Measurements from ENCODE around the gene IFNA10.
"Not testable (repeated sequence)": the region's sequence is repeated elsewhere in the genome, so short reads cannot be mapped to it uniquely, and the experiment has no call there.

DNA sequence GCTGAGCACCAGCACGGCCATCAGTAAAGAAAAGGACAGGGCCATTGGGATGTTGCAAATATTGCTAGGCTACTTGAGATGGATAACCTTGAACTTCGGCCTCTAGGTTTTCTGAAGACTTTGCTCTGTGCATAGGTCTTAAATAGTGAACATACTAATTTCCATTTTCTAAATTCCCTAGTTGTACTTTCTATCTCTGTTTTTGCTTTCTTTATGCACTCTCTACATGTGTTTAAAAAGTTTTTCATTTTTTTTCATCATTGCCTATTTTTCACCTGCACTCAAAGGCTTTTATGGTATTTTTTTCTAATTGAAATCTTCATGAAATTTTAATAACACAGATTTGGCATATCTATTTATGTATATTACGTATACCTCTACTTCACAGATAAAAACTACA is 19.5 kb downstream of the IFNA10 start, which contains the start of gene IFNA4:
- TF ChIP-seq, protein P1, sequence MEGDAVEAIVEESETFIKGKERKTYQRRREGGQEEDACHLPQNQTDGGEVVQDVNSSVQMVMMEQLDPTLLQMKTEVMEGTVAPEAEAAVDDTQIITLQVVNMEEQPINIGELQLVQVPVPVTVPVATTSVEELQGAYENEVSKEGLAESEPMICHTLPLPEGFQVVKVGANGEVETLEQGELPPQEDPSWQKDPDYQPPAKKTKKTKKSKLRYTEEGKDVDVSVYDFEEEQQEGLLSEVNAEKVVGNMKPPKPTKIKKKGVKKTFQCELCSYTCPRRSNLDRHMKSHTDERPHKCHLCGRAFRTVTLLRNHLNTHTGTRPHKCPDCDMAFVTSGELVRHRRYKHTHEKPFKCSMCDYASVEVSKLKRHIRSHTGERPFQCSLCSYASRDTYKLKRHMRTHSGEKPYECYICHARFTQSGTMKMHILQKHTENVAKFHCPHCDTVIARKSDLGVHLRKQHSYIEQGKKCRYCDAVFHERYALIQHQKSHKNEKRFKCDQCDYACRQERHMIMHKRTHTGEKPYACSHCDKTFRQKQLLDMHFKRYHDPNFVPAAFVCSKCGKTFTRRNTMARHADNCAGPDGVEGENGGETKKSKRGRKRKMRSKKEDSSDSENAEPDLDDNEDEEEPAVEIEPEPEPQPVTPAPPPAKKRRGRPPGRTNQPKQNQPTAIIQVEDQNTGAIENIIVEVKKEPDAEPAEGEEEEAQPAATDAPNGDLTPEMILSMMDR (IDR thresholded peaks at IDR 0.05; ENCODE audit: poor library complexity) = not testable (repeated sequence)
- not testable (repeated sequence) for TF ChIP-seq EZH2phosphoT487 (IDR thresholded peaks at IDR 0.05; ENCODE audit: low read depth, severe bottlenecking, unreplicated experiment); EZH2 (IDR thresholded peaks at IDR 0.05; ENCODE audit: borderline replicate concordance)
